ENCODE data around the gene KCND3.

KCND3 gene

DNA sequence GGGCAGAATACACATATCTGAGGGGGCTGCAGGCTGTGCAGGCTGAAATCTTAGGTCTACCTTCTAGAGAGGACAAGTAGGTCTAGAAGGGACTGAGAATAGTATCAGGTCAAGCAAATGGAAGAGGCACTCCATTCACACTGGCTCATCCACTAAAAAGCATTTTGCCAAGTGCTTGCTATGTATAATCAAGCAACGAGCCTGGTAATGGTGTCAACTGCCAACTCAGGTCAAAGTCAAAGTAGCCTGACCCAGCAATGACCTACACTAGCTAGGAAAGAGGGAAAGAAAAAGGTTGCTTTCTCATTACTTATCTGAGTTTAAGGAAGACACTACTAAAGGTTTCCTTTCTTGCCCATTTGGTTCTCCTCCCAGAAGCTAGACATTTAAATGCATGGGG lies 10.8 kb downstream of the KCND3 start:
- no peak for TF ChIP-seq GATA3 (IDR thresholded peaks at IDR 0.05; ENCODE audit: low read depth, low read length)
- no peak for TF ChIP-seq GATA2 (IDR thresholded peaks at IDR 0.05; ENCODE audit: low read depth, low read length)

GRCh38 chr1:111977378-111977777 lies 12.1 kb downstream of the KCND3 start:
- no peak for TF ChIP-seq GATA3 (IDR thresholded peaks at IDR 0.05; ENCODE audit: low read depth, low read length)
- no peak for TF ChIP-seq GATA2 (IDR thresholded peaks at IDR 0.05; ENCODE audit: low read depth, low read length)

DNA sequence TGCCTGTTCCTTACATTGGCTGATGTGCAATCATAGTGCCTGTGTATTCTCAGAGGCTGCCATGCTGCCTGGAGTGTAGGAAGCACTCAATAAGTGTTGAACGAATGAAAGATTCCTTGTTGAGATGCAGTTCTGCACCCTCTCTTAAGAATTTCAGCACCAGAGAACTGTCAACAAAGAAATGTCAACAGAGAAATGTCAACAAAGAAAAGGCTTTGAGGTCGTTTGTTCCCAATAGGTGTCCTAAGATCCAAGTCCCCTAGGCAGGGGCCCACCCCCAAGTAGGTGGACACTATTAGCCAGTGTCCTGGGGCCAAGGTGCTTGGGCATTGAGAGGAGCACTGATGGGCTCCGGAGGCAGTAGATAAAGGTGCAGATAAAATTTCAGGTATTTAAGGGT lies 12.6 kb downstream of the KCND3 start:
- TF ChIP-seq GATA3 (IDR thresholded peaks at IDR 0.05; ENCODE audit: low read depth, low read length) (no peak), GATA2 (IDR thresholded peaks at IDR 0.05; ENCODE audit: low read depth, low read length) (no peak)

DNA sequence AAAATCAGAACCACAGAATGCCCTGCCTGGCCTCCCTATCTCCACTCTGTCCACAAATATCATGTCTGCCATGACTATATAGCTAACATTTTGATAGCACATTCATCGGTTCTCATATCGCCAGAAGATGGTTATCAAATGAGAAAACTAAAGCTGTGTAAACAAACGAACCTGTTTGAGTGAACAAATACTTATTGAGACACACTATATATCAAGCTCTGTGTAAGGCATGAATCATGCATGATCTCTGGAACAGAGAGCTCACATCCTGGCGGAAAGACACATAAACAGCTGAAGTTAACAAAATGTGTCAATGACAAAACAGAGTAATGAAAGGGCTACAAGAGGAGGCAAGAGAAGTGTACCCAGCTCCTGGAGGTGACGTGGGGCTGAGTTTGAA lies 13.1 kb downstream of the KCND3 start:
- TF ChIP-seq GATA3 (IDR thresholded peaks at IDR 0.05; ENCODE audit: low read depth, low read length) (no peak), GATA2 (IDR thresholded peaks at IDR 0.05; ENCODE audit: low read depth, low read length) (no peak)

DNA sequence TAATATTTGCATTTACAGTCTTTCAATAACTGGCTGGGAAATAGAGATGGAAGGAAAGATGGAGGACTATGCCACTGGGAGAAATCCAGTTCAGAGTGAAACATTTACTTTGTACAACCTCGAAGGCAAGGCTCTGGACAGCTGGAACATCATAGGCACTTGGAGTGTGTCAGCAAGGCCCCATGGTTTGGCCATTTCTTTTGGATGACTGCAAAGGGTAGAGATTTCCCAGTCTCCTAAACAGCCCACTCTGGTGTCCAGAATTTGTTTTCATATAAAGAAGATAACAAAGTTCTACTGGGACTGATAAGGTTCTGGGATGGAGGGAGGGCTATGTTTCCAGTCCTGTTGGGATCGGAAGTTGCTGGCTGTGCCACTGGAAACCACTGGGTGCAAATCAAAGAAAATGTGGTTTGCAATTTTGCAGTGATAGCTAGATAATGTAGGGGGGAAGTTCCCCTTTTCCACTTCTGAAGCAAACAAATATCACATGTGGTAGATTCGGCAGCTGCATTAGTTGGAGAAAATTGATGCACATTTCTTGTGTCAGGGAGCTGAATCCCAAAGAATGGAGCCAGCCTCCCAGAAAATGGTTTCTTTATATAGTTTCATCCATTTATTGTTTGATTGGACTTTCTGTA lies 16.2 kb downstream of the KCND3 start:
- TF ChIP-seq GATA2 (IDR thresholded peaks at IDR 0.05; ENCODE audit: low read depth, low read length): no peak
- no peak for TF ChIP-seq GATA3 (IDR thresholded peaks at IDR 0.05; ENCODE audit: low read depth, low read length)

DNA sequence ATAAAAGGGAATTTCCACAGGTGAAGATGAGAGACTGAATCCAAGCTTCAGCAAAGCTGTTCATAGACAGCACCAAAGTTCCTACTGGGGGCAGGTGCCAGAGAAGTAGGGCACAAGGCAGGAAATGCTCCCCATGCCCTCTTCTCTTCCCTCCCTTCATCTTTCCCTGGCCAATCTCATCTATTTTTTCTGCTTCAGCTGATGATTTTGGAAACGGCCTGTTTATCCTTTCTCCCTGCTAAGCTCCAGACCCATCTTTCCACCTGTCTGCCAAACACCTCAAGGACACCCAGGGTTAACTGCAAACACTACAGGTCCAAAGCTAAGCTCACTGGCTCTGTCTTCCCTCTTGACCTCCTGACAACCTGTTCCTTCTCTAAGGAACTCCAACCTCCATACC lies 18.1 kb downstream of the KCND3 start:
- TF ChIP-seq GATA2 (IDR thresholded peaks at IDR 0.05; ENCODE audit: low read depth, low read length): no peak
- no peak for TF ChIP-seq GATA3 (IDR thresholded peaks at IDR 0.05; ENCODE audit: low read depth, low read length)

DNA sequence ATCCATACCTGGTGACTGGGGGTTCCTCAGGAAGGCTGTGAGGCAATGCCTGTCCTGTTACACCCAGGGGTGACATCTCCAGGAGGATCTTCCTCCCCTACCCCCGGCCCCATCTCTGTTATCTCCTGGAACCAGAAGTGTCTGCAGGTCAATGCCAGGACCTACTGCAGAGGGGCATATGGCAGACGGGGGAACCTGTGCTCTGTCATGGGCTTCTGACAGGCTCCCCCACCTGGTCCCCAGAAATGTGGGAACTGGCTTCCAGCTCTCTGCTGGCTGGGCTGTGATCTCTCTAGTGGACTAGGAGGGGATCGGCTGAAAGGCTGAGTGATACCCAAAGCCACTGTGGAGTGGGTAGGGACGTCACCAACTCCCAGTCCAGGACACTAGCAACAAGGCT lies 21.0 kb downstream of the KCND3 start:
- TF ChIP-seq GATA2 (IDR thresholded peaks at IDR 0.05; ENCODE audit: low read depth, low read length) (no peak), GATA3 (IDR thresholded peaks at IDR 0.05; ENCODE audit: low read depth, low read length) (no peak)

GRCh38 chr1:111967886-111968285 lies 21.6 kb downstream of the KCND3 start:
- no peak for TF ChIP-seq GATA3 (IDR thresholded peaks at IDR 0.05; ENCODE audit: low read depth, low read length)
- no peak for TF ChIP-seq GATA2 (IDR thresholded peaks at IDR 0.05; ENCODE audit: low read depth, low read length)

DNA sequence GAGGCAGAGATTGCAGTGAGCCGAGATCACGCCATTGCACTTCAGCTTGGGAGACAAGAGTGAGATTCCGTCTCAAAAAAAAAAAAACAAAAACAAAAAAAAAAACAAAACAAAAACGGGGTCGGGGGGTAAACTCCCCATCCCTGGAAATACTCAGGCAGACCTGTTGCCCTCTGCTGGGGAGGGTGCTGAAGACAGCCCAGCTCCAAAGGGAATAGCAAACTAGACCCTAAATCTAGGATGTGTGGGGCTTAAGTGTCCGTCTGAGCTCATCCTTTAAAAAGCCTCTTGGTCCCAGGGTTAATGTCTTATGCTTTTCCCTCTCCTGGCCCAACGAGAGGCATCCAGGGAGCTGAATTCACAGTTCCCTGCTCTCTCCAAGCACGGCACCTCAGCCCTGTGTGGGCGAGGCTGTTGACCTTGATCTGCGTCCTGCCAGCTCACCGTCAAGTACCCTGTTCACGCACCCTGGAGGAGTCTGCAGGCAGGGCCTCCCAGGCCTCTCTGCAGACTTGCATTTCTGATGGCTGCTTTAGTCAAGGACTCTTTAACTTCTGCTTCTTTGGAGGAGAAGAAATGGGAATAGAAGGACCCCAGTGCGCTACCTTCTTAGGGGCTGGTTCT lies 22.3 kb downstream of the KCND3 start:
- TF ChIP-seq GATA3 (IDR thresholded peaks at IDR 0.05; ENCODE audit: low read depth, low read length): no peak
- TF ChIP-seq GATA2 (IDR thresholded peaks at IDR 0.05; ENCODE audit: low read depth, low read length): no peak

GRCh38 chr1:111965781-111966443 lies 23.6 kb downstream of the KCND3 start:
- no peak for TF ChIP-seq GATA3 (IDR thresholded peaks at IDR 0.05; ENCODE audit: low read depth, low read length)
- no peak for TF ChIP-seq GATA2 (IDR thresholded peaks at IDR 0.05; ENCODE audit: low read depth, low read length)

GRCh38 chr1:111963985-111964738 lies 25.3 kb downstream of the KCND3 start:
- TF ChIP-seq GATA3 (IDR thresholded peaks at IDR 0.05; ENCODE audit: low read depth, low read length) (no peak), GATA2 (IDR thresholded peaks at IDR 0.05; ENCODE audit: low read depth, low read length) (no peak)

DNA sequence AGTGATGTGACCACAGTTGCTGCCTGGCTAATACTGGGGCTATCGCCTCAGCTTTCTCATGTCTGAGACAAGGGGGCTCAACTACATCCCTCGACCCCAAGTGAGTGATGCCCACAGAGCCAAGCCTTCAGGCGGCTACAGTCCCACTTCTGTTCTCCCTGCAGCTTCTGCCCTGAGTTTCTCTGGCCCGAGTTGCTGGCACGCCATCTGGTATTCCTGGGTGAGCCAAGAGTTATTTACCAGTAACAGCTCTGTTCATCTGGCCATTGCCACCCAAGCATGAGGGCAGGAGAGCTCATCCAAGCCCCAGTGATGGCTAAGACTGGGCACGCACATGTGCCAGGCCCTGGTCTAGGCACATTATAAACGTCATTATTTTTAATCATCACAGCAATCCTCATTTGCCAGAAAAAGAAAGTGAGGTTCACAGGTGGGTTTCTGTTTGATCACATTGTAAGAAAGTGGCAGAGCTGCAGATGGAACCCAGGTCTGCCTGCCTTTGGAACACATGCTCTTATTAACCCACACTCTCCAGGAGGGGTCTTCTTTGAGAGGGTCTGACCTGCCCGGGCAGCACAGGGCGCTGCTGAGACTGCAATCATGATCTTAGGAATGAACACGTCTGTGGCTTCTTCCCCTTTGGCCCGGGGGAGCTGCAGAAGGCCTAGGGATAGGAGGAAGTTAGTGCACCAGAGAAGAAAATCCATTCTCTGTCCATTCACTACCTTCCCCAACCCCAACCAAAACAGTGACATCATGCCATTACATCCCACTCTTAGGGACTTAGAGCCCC lies 27.5 kb downstream of the KCND3 start:
- TF ChIP-seq GATA2 (IDR thresholded peaks at IDR 0.05; ENCODE audit: low read depth, low read length): no peak
- TF ChIP-seq GATA3 (IDR thresholded peaks at IDR 0.05; ENCODE audit: low read depth, low read length): no peak

- TF ChIP-seq GATA2 (IDR thresholded peaks at IDR 0.05; ENCODE audit: low read depth, low read length) (no peak), GATA3 (IDR thresholded peaks at IDR 0.05; ENCODE audit: low read depth, low read length) (no peak)
Observed at GRCh38 chr1:111961016-111961415, 28.5 kb downstream of the KCND3 start.

DNA sequence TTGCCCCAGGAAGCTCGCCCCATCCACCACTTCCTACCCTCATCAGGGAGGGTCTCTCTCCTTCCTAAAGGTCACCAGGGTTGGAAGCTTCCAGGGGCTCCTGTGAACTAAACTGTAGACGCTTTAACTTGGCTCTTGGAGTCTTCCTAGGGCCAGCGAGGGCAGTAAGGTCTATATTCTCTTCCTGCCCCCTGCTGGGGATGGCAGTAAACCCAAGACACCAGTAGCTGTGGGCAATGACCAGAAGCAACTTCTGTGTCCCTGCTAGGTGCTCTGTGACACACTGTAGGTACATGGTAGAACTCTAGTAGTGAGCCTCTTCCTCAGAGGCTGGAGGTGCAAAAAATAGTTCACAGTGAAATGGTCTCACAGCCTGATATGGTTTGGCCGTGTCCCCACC lies 30.0 kb downstream of the KCND3 start:
- TF ChIP-seq GATA3 (IDR thresholded peaks at IDR 0.05; ENCODE audit: low read depth, low read length) (no peak), GATA2 (IDR thresholded peaks at IDR 0.05; ENCODE audit: low read depth, low read length) (no peak)
